Upper lobe of right lung (tissue), 1 donor: ENCODE data around the gene TBC1D1. TPM values are rescaled to one million over a fixed set of nuclear protein-coding genes. Genes with fewer than 3 reads are reported as not detected.

ENCODE experiments used
- ATAC-seq: fragments of 200-7000 bp; cut with Tn5 transposase; one replicate; pipeline ENCODE4 v1.9.1; 2020; ENCODE audit warnings: mild to moderate bottlenecking, moderate library complexity
- DNase-seq: peaks from one replicate; pipeline ENCODE4 v3.0.0-alpha.2; 2020
- H3K27ac ChIP-seq: fragments of 200-600 bp; one replicate; pipeline ENCODE4 v1.8.0; 2022
- H3K27me3 ChIP-seq: fragments of 200-600 bp; one replicate; pipeline ENCODE4 v1.8.0; 2022; ENCODE audit warnings: mild to moderate bottlenecking
- H3K36me3 ChIP-seq: fragments of 200-600 bp; one replicate; pipeline ENCODE4 v1.8.0; 2022
- H3K4me1 ChIP-seq: fragments of 200-600 bp; one replicate; pipeline ENCODE4 v1.8.0; 2022
- H3K4me3 ChIP-seq: fragments of 200-600 bp; one replicate; pipeline ENCODE4 v1.8.0; 2022; ENCODE audit warnings: mild to moderate bottlenecking
- H3K9me3 ChIP-seq: fragments of 200-600 bp; one replicate; pipeline ENCODE4 v1.8.0; 2022
- CTCF ChIP-seq: fragments of 200-600 bp; IDR thresholded peaks from one replicate; pipeline ENCODE4 v1.8.0; 2022; ENCODE audit warnings: antibody characterized with exemption
- intact Hi-C: fragments of 100-400 bp; cut with DNase I; formaldehyde crosslinking; loops from one replicate; pipeline ENCODE4 v1.11.0; 2022
- total RNA-seq: library from RNA; stranded (reverse); fragmentation: NEBNext Ultra II Directional; extraction: Animal tissue kit (Norgen Biotek cat#: 25700); gene quantifications from one replicate; pipeline ENCODE4 v1.2.1, GENCODE V29; 2021
- donor health status: DM: no; HTN: yes; CAD: no; lungs with severe emphysema.

Gene TBC1D1
- total RNA-seq, 1 donor from 2014 or later = 61.9 TPM

- ATAC-seq (peak; percentile 61), DNase-seq (no peak)
- no peaks in the 10 kb centered on the region for H3K9me3 ChIP-seq
- H3K36me3 ChIP-seq = no peaks in the 10 kb centered on the region
- no peak overlapping the region for H3K27ac ChIP-seq
- H3K4me1 ChIP-seq = peaks cover 26% of the 10 kb centered on the region
- no peak for TF ChIP-seq CTCF
- no peak overlapping the region for H3K4me3 ChIP-seq
- intact Hi-C loops = loop anchor here (5.0 kb wide), 2 partner anchors 502 to 558 kb away; no protein-coding TSS in a partner anchor
- H3K27me3 ChIP-seq = no peaks in the 10 kb centered on the region
Observed at GRCh38 chr4:38174801-38175200, 283.9 kb downstream of the TBC1D1 start.

GRCh38 chr4:38176165-38176564 is 285.3 kb downstream of the TBC1D1 start:
- no peaks in the 10 kb centered on the region for H3K27me3 ChIP-seq
- no peak for TF ChIP-seq CTCF
- ATAC-seq = no peak
- H3K4me1 ChIP-seq = peaks cover 31% of the 10 kb centered on the region
- no peak overlapping the region for H3K27ac ChIP-seq
- intact Hi-C loops = loop anchor here (5.0 kb wide), 1 partner anchor 501 kb away; no protein-coding TSS in a partner anchor
- H3K36me3 ChIP-seq = no peaks in the 10 kb centered on the region
- DNase-seq = no peak
- H3K4me3 ChIP-seq = no peak overlapping the region
- no peaks in the 10 kb centered on the region for H3K9me3 ChIP-seq

- no peak overlapping the region for H3K4me3 ChIP-seq
- no peak for TF ChIP-seq CTCF
- intact Hi-C loops = loop anchor here (5.0 kb wide), 1 partner anchor 500 kb away; no protein-coding TSS in a partner anchor
- ATAC-seq (no peak), DNase-seq (no peak)
- peaks cover 31% of the 10 kb centered on the region for H3K4me1 ChIP-seq
- H3K36me3 ChIP-seq = no peaks in the 10 kb centered on the region
- H3K27me3 ChIP-seq = no peaks in the 10 kb centered on the region
- no peaks in the 10 kb centered on the region for H3K9me3 ChIP-seq
- peak overlapping the region; percentile 6 for H3K27ac ChIP-seq
Observed at GRCh38 chr4:38177035-38177546, 286.2 kb downstream of the TBC1D1 start.

GRCh38 chr4:38177641-38178391 is 286.9 kb downstream of the TBC1D1 start:
- no peaks in the 10 kb centered on the region for H3K9me3 ChIP-seq
- peaks cover 31% of the 10 kb centered on the region for H3K4me1 ChIP-seq
- no peaks in the 10 kb centered on the region for H3K27me3 ChIP-seq
- peak; percentile 89 for ATAC-seq
- peak; percentile 93 for DNase-seq
- intact Hi-C loops = loop anchor here (5.0 kb wide), 1 partner anchor 499 kb away; no protein-coding TSS in a partner anchor
- H3K36me3 ChIP-seq = no peaks in the 10 kb centered on the region
- peak overlapping the region; percentile 6 for H3K27ac ChIP-seq
- H3K4me3 ChIP-seq = no peak overlapping the region
- TF ChIP-seq CTCF = no peak

- TF ChIP-seq CTCF = no peak
- no peak for DNase-seq
- ATAC-seq = no peak
- intact Hi-C loops = loop anchor here (5.0 kb wide), 1 partner anchor 499 kb away; no protein-coding TSS in a partner anchor
- no peak overlapping the region for H3K27ac ChIP-seq
- H3K36me3 ChIP-seq = no peaks in the 10 kb centered on the region
- H3K4me1 ChIP-seq = peaks cover 31% of the 10 kb centered on the region
- no peak overlapping the region for H3K4me3 ChIP-seq
- H3K9me3 ChIP-seq = no peaks in the 10 kb centered on the region
- H3K27me3 ChIP-seq = no peaks in the 10 kb centered on the region
Observed at GRCh38 chr4:38178392-38178995, 287.6 kb downstream of the TBC1D1 start.
